Fibroblast of lung (primary cell): ENCODE measurements around the gene PPARG. TPM values are rescaled to one million over a fixed set of nuclear protein-coding genes. Genes with fewer than 3 reads are reported as not detected.
"Not testable (repeated sequence)": the region's sequence is repeated elsewhere in the genome, so short reads cannot be mapped to it uniquely, and the experiment has no call there.

Source experiments
- DNase-seq, 2 donors: peaks; one replicate each; pipeline versions ENCODE4 v3.0.0 to v3.0.0-alpha.2; 2010; ENCODE audit warnings: low read depth in 2 of 2
- H2AFZ ChIP-seq: 2 replicates; pipeline ENCODE4 v1.5.1; 2012; ENCODE audit warnings: low read length, control low read depth, inconsistent platforms
- H3K27ac ChIP-seq: 2 replicates; pipeline ENCODE4 v1.5.1; 2011; ENCODE audit warnings: low read length, control low read depth; ENCODE audit not compliant: insufficient read depth
- H3K27me3 ChIP-seq: 2 replicates; pipeline ENCODE4 v1.5.1; 2011; ENCODE audit warnings: mild to moderate bottlenecking, low read length; ENCODE audit not compliant: control insufficient read depth, insufficient read depth
- H3K36me3 ChIP-seq: 2 replicates; pipeline ENCODE4 v1.5.1; 2011; ENCODE audit warnings: low read length; ENCODE audit not compliant: control insufficient read depth, insufficient read depth
- H3K4me1 ChIP-seq: 2 replicates; pipeline ENCODE4 v1.5.1; 2011; ENCODE audit warnings: low read length; ENCODE audit not compliant: control insufficient read depth, insufficient read depth; ENCODE audit errors: extremely low read depth
- H3K4me2 ChIP-seq: 2 replicates; pipeline ENCODE4 v1.5.1; 2011; ENCODE audit warnings: low read length, control low read depth; ENCODE audit not compliant: insufficient read depth; ENCODE audit errors: extremely low read depth
- H3K4me3 ChIP-seq, 4 experiments: fragments of 200-600 bp in 1 of 4; sonication (generic) in 1 of 4; replicated peaks in 1 of 4; 2 replicates each; pipeline ENCODE4 v1.5.1; 2011 to 2016; ENCODE audit warnings: low read length in 4 of 4, low read depth in 3 of 4, mild to moderate bottlenecking in 3 of 4, control low read depth in 2 of 4, inconsistent platforms in 1 of 4, mixed read lengths in 1 of 4; ENCODE audit not compliant: insufficient read depth in 1 of 4; ENCODE audit errors: control extremely low read depth in 1 of 4
- H3K79me2 ChIP-seq: 2 replicates; pipeline ENCODE4 v1.5.1; 2012; ENCODE audit warnings: mild to moderate bottlenecking, low read length, inconsistent platforms; ENCODE audit not compliant: control insufficient read depth, insufficient read depth
- H3K9ac ChIP-seq: 2 replicates; pipeline ENCODE4 v1.5.1; 2011; ENCODE audit warnings: mild to moderate bottlenecking, low read length, control low read depth; ENCODE audit not compliant: insufficient read depth
- H3K9me3 ChIP-seq: 2 replicates; pipeline ENCODE4 v1.5.1; 2012; ENCODE audit warnings: low read depth, low read length; ENCODE audit not compliant: control insufficient read depth, insufficient read depth
- H4K20me1 ChIP-seq: 2 replicates; pipeline ENCODE4 v1.5.1; 2011; ENCODE audit warnings: low read length; ENCODE audit not compliant: control insufficient read depth, insufficient read depth; ENCODE audit errors: extremely low read depth
- EZH2 ChIP-seq: IDR thresholded peaks from 2 replicates; pipeline ENCODE4 v1.5.1; 2012; ENCODE audit warnings: low read length, control low read depth, mild to moderate bottlenecking; ENCODE audit errors: missing control alignments
- polyA plus RNA-seq, 2 donors: library from polyadenylated mRNA; depleted of rRNA in 1 of 2; stranded (reverse) in 1 of 2; unstranded in 1 of 2; fragments of >200 nt; gene quantifications; 2 replicates each; pipeline ENCODE4 v1.2.1, GENCODE V29; 2011 to 2012; ENCODE audit warnings: missing spikeins in 1 of 2
- total RNA-seq: library from RNA; depleted of rRNA; stranded (reverse); fragments of >200 nt; gene quantifications from 2 replicates; pipeline ENCODE4 v1.2.1, GENCODE V29; 2014
- TF ChIP-seq, protein P1 (sequence below), 2 donors: IDR thresholded peaks in 1 of 2; conservative IDR thresholded peaks in 1 of 2; 1 replicate in 1 of 2; 2 replicates in 1 of 2; pipeline ENCODE4 v1.5.1; 2011 to 2012; ENCODE audit warnings: low read length in 2 of 2, control low read depth in 1 of 2, inconsistent platforms in 1 of 2, low read depth in 1 of 2, mild to moderate bottlenecking in 1 of 2

Gene PPARG
- total and polyA plus RNA-seq, 2 donors (not counting 1 experiment from before 2014, with no cell fraction given) = 32.8 to 42.8 TPM

DNA sequence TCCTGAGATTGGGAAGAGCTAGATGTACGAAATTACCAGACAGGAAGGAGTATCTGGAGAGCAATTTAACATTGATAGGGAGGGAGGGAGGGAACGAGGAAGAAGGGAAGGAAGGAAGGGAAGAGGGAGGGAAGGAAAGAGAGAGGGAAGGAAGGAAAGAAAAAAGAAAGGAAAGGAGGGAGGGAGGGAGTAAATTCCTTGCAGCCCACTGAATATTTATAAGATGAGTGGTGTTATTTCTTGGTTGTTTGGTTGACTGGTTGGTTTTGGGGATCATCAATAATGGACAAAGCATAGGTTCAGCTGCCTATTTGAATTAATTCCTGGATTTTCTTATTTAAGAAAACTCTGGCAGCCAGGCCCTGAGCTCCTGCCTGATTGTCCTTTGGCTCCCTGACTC, 179.9 kb downstream of the PPARG start:
- no peak overlapping the region for H3K4me3 ChIP-seq
- TF ChIP-seq EZH2 = no peak
- TF ChIP-seq, protein P1, sequence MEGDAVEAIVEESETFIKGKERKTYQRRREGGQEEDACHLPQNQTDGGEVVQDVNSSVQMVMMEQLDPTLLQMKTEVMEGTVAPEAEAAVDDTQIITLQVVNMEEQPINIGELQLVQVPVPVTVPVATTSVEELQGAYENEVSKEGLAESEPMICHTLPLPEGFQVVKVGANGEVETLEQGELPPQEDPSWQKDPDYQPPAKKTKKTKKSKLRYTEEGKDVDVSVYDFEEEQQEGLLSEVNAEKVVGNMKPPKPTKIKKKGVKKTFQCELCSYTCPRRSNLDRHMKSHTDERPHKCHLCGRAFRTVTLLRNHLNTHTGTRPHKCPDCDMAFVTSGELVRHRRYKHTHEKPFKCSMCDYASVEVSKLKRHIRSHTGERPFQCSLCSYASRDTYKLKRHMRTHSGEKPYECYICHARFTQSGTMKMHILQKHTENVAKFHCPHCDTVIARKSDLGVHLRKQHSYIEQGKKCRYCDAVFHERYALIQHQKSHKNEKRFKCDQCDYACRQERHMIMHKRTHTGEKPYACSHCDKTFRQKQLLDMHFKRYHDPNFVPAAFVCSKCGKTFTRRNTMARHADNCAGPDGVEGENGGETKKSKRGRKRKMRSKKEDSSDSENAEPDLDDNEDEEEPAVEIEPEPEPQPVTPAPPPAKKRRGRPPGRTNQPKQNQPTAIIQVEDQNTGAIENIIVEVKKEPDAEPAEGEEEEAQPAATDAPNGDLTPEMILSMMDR (conservative IDR thresholded peaks at IDR 0.05 in 1 of 2, IDR thresholded peaks at IDR 0.05 in 1 of 2; ENCODE audit: low read depth in 1 of 2, low read length in 2 of 2) = no peak
- no peak overlapping the region for H3K9ac ChIP-seq
- H3K9me3 ChIP-seq = no peaks in the 10 kb centered on the region
- no peak overlapping the region for H3K4me2 ChIP-seq
- no peak overlapping the region for H3K27ac ChIP-seq
- peak in 1 of 2 donors; percentile 37 for DNase-seq
- H3K27me3 ChIP-seq = no peaks in the 10 kb centered on the region
- H4K20me1 ChIP-seq = no peaks in the 10 kb centered on the region
- no peaks in the 10 kb centered on the region for H3K36me3 ChIP-seq
- H3K4me1 ChIP-seq = no peaks in the 10 kb centered on the region
- no peak overlapping the region for H2AFZ ChIP-seq
- no peaks in the 10 kb centered on the region for H3K79me2 ChIP-seq

DNA sequence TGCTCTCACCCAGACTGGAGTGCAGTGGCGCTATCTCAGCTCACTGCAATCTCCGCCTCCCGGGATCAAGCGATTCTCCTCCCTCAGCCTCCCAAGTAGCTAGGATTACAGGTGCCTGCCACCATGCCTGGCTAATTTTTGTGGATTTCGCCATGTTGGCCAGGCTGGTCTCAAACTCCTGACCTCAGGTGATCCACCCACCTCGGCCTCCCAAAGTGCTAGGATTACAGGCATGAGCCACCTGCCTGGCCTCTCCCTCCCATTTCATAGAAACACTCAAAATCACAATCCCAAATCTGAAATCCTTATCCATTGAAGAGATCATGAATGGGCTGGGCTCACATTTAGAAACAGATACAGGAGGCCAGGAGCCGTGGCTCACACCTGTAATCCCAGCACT, 180.4 kb downstream of the PPARG start:
- H3K9ac ChIP-seq, H3K27ac ChIP-seq, H3K4me1 ChIP-seq, H2AFZ ChIP-seq, H3K9me3 ChIP-seq, H3K36me3 ChIP-seq, H3K27me3 ChIP-seq, H3K4me3 ChIP-seq, H4K20me1 ChIP-seq, H3K79me2 ChIP-seq, DNase-seq, H3K4me2 ChIP-seq: not testable (repeated sequence)

DNA sequence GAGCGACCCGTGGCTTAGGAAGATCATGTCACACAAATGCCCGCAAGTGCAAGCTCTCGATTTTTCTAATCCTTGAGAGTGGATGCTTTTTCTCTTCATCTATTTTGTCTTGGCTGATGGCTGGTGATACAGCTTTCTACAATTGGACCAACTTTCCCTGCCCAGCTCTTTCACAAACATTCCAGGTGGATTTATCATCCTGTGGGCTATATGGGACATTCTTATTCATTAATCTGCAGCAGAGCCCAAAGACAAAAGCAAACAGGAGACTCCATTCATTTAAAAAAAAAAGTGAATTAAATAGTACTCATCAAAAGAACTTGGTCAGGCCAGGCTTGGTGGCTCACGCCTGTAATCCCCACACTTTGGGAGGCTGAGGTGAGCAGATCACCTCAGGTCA, 181.2 kb downstream of the PPARG start:
- Histone ChIP-seq H3K4me3 (no peak overlapping the region), H3K27ac (no peak overlapping the region), H3K36me3 (no peaks in the 10 kb centered on the region), H3K9ac (no peak overlapping the region), H4K20me1 (no peaks in the 10 kb centered on the region), H3K9me3 (no peaks in the 10 kb centered on the region), H3K4me2 (no peak overlapping the region), H2AFZ (no peak overlapping the region), H3K27me3 (no peaks in the 10 kb centered on the region), H3K79me2 (no peaks in the 10 kb centered on the region), H3K4me1 (no peaks in the 10 kb centered on the region)
- DNase-seq = peak in 1 of 2 donors; percentile 74
- TF ChIP-seq, protein P1 (conservative IDR thresholded peaks at IDR 0.05 in 1 of 2, IDR thresholded peaks at IDR 0.05 in 1 of 2; ENCODE audit: low read depth in 1 of 2, low read length in 2 of 2) = no peak
- no peak for TF ChIP-seq EZH2
